Measurements from ENCODE around the gene TLL2. TPM values are rescaled to one million over a fixed set of nuclear protein-coding genes. Genes with fewer than 3 reads are reported as not detected.

The TLL2 gene
- total and polyA plus RNA-seq, 2 donors (not counting 3 experiments of a cell fraction or from before 2014, with no cell fraction given) = 0.03 to 0.20 TPM

DNA sequence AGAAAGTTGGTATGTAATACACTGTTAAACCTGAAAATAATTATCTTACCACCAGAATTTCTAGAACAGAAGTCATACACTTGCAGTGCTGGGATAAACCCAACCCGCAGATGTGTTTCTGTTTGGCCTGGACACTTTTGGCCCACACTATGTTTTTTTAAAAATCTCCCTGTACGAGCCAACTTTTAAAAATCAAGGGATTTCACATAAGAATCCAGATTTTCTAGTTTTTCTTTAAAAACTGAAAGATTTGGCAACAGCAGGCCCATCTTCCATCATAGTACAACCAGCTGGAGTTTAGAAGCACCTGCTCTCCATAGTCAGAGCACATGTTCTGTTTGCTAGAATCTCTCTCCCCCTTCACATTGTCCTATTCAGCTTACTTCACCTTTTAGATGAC lies 74.0 kb downstream of the TLL2 start:
- Histone ChIP-seq H3K4me1 (ENCODE audit: control insufficient read depth, extremely low read depth, insufficient read depth, low read length) (no peaks in the 10 kb centered on the region), H3K9ac (replicated peaks; ENCODE audit: extremely low read depth, insufficient read depth, low read length) (no peak overlapping the region), H3K9me3 (replicated peaks; ENCODE audit: control insufficient read depth, insufficient read depth, low read length) (no peaks in the 10 kb centered on the region), H2AFZ (ENCODE audit: low read depth, low read length) (no peak overlapping the region), H3K27ac (ENCODE audit: insufficient read depth, low read depth, low read length) (no peak overlapping the region), H3K27me3 (ENCODE audit: control insufficient read depth in 2 of 2, insufficient read depth in 2 of 2, low read length in 2 of 2) (peaks cover 0 to 2% of the 10 kb centered on the region in 2 experiments), H4K20me1 (replicated peaks; ENCODE audit: control insufficient read depth, extremely low read depth, insufficient read depth, low read length) (no peaks in the 10 kb centered on the region), H3K9me1 (replicated peaks; ENCODE audit: control insufficient read depth, extremely low read depth, insufficient read depth, low read length) (no peaks in the 10 kb centered on the region), H3K36me3 (ENCODE audit: control insufficient read depth in 2 of 2, extremely low read depth in 1 of 2, insufficient read depth in 2 of 2, low read length in 2 of 2) (no peaks in the 10 kb centered on the region), H3K4me2 (ENCODE audit: insufficient read depth, low read length) (no peak overlapping the region), H3K79me2 (ENCODE audit: control insufficient read depth, insufficient read depth, low read length) (no peaks in the 10 kb centered on the region), H3K4me3 (replicated peaks in 1 of 3; ENCODE audit: insufficient read depth in 1 of 3, low read depth in 1 of 3, low read length in 3 of 3) (no peak overlapping the region)
- CTCF ChIA-PET = no interaction called here
- no TSS peak for BruUV-seq (replicated peaks)
- dilution Hi-C loops (cut with MboI; ENCODE audit: extremely low pct_ligation_motif_present, low sequenced_read_pairs) (no loop called here), intact Hi-C loops (cut with micrococcal nuclease) (no loop called here)
- DNase-seq (ENCODE audit: low read depth, low spot score) (no peak), FAIRE-seq (no peak)
- TF ChIP-seq MYC (IDR thresholded peaks at IDR 0.05; ENCODE audit: low read depth, low read length) (no peak), FOS (IDR thresholded peaks at IDR 0.05; ENCODE audit: borderline replicate concordance, insufficient read depth, low read length) (no peak)
- TF ChIP-seq, protein P1, sequence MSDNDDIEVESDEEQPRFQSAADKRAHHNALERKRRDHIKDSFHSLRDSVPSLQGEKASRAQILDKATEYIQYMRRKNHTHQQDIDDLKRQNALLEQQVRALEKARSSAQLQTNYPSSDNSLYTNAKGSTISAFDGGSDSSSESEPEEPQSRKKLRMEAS (IDR thresholded peaks at IDR 0.05; ENCODE audit: insufficient read depth, insufficient read length) = no peak
- POLR2A ChIA-PET = no interaction called here

DNA sequence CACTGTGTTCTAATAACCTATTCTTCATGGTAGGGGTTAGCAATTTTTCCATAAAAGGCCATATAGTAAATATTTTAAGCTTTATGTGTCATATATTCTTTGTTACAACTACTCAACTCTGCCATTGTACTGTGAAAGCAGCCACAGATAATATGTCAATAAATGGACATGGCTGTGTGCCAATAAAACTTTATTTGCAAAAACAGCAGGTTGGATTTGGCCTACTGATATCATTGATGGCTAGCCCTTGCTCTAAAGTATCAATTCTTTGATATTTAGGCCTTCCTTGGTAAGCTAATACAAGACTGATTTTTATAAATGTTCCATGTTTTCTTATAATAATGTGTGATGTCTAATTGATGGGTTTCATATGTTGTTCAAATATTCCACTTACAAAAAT lies 77.7 kb downstream of the TLL2 start:
- no peak overlapping the region for H3K4me2 ChIP-seq (ENCODE audit: insufficient read depth, low read length)
- no peak overlapping the region for H3K4me3 ChIP-seq (replicated peaks in 1 of 3; ENCODE audit: insufficient read depth in 1 of 3, low read depth in 1 of 3, low read length in 3 of 3)
- no peak overlapping the region for H3K27ac ChIP-seq (ENCODE audit: insufficient read depth, low read depth, low read length)
- FAIRE-seq = no peak
- H3K4me1 ChIP-seq (ENCODE audit: control insufficient read depth, extremely low read depth, insufficient read depth, low read length) = no peaks in the 10 kb centered on the region
- BruUV-seq (replicated peaks) = no TSS peak
- no peak overlapping the region for H3K9ac ChIP-seq (replicated peaks; ENCODE audit: extremely low read depth, insufficient read depth, low read length)
- ChIA-PET CTCF (interaction anchor here (0.6 kb wide), 1 partner anchor 25 kb away, joined by 4 read pairs; no protein-coding TSS in a partner anchor), POLR2A (no interaction called here)
- TF ChIP-seq FOS (IDR thresholded peaks at IDR 0.05; ENCODE audit: borderline replicate concordance, insufficient read depth, low read length) (no peak), EZH2 (IDR thresholded peaks at IDR 0.05; ENCODE audit: borderline replicate concordance, low read depth, low read length, severe bottlenecking) (no peak), MYC (IDR thresholded peaks at IDR 0.05; ENCODE audit: low read depth, low read length) (no peak), GATA2 (IDR thresholded peaks at IDR 0.05; ENCODE audit: insufficient read depth, insufficient read length, low read depth, low read length) (no peak), CTCF (IDR thresholded peaks at IDR 0.05; ENCODE audit: extremely low read depth in 1 of 2, insufficient read depth in 1 of 2, low read depth in 1 of 2, low read length in 2 of 2) (no peak), POLR2A (IDR thresholded peaks at IDR 0.05; ENCODE audit: low read depth, low read length) (no peak), POLR2AphosphoS5 (IDR thresholded peaks at IDR 0.05; ENCODE audit: insufficient read depth, low read depth, low read length) (no peak), JUN (IDR thresholded peaks at IDR 0.05; ENCODE audit: borderline replicate concordance, insufficient read depth, insufficient read length, low read depth) (no peak)
- TF ChIP-seq, protein P1 (IDR thresholded peaks at IDR 0.05; ENCODE audit: insufficient read depth, insufficient read length) = no peak
- no peak for DNase-seq (ENCODE audit: low read depth, low spot score)
- no peaks in the 10 kb centered on the region for H3K36me3 ChIP-seq (ENCODE audit: control insufficient read depth in 2 of 2, extremely low read depth in 1 of 2, insufficient read depth in 2 of 2, low read length in 2 of 2)
- dilution Hi-C loops (cut with MboI; ENCODE audit: extremely low pct_ligation_motif_present, low sequenced_read_pairs) (no loop called here), intact Hi-C loops (cut with micrococcal nuclease) (no loop called here)
- no peak overlapping the region for H2AFZ ChIP-seq (ENCODE audit: low read depth, low read length)
- H3K9me1 ChIP-seq (replicated peaks; ENCODE audit: control insufficient read depth, extremely low read depth, insufficient read depth, low read length) = no peaks in the 10 kb centered on the region
- H4K20me1 ChIP-seq (replicated peaks; ENCODE audit: control insufficient read depth, extremely low read depth, insufficient read depth, low read length) = no peaks in the 10 kb centered on the region
- H3K27me3 ChIP-seq (ENCODE audit: control insufficient read depth in 2 of 2, insufficient read depth in 2 of 2, low read length in 2 of 2) = no peaks in the 10 kb centered on the region
- H3K79me2 ChIP-seq (ENCODE audit: control insufficient read depth, insufficient read depth, low read length) = no peaks in the 10 kb centered on the region
- no peaks in the 10 kb centered on the region for H3K9me3 ChIP-seq (replicated peaks; ENCODE audit: control insufficient read depth, insufficient read depth, low read length)
